Fibroblast of skin of back (primary cell): Measurements from ENCODE around the gene ARHGEF37.
"Not testable (repeated sequence)": the region's sequence is repeated elsewhere in the genome, so short reads cannot be mapped to it uniquely, and the experiment has no call there.

Experiments used
- DNase-seq: peaks from one replicate; pipeline ENCODE4 v3.0.0-alpha.2; 2013

Gene ARHGEF37

DNA sequence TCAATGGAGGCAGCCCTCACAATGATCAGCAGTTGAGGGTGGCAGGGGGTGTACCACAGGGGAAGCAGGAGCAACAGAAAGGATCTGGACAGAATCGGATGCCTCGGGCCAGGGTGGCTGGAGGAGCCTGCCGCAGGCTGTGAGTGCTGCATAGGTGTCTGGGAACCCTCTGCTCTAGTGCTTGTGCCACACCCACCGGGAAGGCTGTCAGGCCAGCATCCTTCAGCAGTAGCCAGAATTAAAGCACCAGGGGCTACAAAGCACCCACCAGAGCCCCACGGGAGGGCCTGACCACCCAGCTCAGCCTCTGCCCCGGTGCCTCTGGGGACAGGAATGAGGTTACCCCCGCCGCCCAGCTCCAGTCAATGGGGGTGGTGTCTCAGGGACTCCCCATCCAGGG lies 49.0 kb downstream of the ARHGEF37 start:
- DNase-seq: no peak

DNA sequence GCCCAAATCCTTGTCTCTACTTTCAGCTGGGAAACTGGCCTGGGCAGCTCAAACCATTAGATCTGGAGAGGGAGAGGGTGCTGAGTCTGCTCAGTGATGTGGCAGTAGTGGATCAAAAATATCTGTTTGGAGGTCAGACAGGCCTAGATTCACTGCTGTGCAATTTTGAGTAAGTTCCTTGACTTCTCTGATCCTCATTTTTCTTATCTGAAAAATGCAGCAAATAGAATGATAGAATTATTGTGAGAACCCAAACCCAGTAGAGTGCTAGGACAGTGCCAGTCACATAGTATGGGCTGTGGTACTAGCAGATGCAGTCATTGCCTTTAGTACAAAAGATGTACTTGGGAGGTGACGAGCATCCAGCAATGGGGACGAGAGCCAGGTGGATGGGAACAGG lies 50.2 kb downstream of the ARHGEF37 start:
- no peak for DNase-seq

- peak; percentile 74 for DNase-seq
Observed at GRCh38 chr5:149632311-149633251, 51.3 kb downstream of the ARHGEF37 start.

DNA sequence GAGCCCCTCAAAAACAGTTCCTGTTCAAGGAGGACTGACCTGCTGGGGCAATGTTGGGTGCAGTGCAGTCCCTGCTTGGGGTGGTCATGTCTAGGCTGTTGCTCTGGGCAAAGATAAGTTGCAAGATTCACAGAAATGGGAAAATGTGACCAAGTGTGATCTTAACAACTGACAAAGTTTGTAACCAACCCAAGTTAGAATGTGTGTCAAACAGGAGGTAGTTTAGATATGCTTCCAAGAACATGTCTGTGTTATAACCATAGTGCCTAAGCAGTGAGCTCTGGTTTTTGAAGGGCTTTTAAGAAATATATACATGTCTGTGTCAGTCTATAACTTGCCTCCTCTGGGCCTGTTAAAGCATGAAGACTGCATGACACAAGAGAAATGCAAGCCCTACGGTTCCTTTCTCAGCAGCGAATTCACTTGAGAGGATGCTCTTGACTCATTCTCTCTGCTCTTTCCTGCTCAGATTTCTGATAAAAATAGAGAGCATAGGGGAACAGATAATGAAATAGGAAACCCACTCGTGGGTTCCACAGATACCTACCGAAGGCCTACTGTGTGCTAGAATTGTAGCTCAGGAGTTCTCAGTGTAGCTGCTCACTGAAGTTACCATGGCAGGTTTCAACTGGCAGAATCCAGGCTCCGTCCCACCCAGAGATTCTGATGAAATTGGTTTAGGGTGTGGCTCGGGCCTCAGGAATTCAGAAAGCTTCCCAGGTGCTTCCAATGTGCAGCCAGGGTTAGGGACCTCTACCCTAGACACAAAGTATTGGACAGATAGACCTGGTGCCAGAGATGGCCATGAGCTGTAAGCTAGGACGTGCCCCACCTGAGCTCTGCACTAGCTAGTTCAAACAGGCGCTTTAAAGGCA lies 52.4 kb downstream of the ARHGEF37 start:
- DNase-seq: no peak

- DNase-seq: no peak
Observed at GRCh38 chr5:149635394-149635793, 54.1 kb downstream of the ARHGEF37 start.

- DNase-seq: no peak
Observed at GRCh38 chr5:149636191-149636860, 55.0 kb downstream of the ARHGEF37 start.

DNA sequence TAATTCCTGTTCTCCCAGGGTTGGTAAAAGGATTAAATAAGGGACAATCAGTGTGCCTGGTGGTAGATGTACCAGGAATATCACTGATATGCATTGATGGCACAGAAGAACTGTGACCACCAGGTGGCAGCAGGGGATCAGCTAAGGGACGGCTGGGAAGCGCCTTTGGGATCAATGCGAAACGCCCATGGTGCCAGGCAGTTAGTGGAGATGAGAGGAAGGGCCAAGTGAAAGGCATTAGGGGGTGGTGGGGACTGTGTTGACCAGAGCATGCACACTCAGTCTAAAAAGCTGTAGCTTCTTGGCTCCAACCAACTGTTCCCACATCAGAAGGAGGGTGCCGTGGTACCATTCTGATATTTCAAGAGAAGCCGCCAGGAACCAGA lies 55.6 kb downstream of the ARHGEF37 start:
- DNase-seq: peak; percentile 69

- DNase-seq: no peak
Observed at GRCh38 chr5:149638136-149638535, 56.8 kb downstream of the ARHGEF37 start.

- no peak for DNase-seq
Observed at GRCh38 chr5:149638546-149639241, 57.4 kb downstream of the ARHGEF37 start.

GRCh38 chr5:149639737-149640136 lies 58.4 kb downstream of the ARHGEF37 start:
- DNase-seq: no peak

DNA sequence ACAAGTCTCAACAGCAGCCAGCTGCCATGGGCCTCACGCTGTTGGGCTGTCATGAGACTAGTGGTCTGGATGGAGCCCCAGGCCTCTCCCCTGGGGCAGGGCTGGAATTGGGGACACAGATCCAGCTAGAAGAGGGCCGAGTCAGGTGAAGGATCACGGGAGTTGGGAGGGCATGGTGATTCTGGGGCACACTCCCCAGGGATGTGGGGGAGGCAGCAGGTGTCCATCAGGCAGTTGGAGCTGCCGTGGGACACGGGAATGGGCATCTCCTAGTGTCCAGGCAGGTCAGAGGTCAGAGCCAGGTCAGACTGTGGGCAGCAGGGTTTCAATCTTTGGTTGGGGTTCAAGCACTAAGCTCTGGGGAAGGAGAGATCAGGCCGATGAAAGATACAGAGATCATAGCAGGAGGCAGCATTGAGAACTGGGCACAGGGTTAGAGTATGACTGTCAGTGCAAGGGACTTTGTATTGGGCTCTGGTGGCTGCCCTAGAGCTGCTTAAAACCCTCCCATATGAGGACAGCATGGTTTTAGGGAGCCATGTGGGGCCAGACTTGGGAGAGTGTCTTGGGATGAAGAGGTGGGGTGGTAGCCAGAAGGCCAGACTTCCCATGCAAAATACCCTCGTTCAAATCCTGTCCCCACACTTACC lies 59.2 kb downstream of the ARHGEF37 start:
- no peak for DNase-seq

DNA sequence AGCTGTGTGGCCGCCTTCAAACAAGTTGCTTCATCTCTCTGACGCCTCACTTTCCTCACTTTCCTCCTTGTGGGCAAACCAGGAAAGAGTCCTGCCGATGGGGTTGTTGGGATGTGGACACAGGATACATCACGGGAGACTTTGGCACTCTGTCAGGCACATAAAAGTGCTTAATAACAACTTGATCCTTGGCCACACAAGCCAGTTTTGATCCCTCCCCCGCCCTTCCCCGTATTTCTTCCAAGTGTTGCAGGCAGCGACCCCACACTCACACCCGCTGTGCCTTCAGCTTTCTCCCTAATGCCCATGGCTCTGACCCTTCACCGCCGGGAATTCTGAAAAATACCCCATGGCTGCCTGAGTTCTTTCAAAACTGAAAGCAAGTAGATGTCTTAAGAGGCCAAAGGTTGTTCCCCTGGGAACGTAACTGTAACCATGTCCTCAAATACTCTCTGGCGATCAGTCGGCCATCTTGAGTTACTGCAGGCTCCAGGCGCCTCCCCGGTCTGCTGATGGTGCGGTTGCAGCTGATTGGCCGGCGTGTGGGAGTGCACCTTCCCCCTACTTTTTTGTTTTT lies 59.8 kb downstream of the ARHGEF37 start:
- no peak for DNase-seq

GRCh38 chr5:149641600-149641999 lies 60.3 kb downstream of the ARHGEF37 start:
- DNase-seq: no peak

DNA sequence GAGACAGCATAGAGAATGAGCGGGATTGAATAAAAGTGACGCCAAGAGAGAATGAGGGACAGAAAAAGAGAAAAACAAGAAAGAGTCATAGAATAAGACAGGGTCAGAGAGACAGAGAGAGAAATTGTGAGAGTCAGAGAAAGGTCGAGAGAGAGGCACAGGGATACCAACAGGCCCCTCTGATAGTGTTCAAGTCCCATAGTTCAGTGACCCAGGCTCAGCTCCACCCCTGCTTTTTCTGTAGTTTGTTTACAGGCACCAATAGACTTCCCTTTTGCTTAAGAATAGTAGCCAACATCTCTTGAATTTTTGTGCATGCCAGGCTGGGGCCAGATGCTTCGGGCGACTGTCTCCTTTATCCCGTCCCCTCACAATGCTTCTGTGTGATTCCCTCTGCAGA lies 62.5 kb downstream of the ARHGEF37 start:
- DNase-seq: no peak

GRCh38 chr5:149644629-149645028 lies 63.3 kb downstream of the ARHGEF37 start:
- DNase-seq: no peak

- DNase-seq: no peak
Observed at GRCh38 chr5:149645236-149645635, 63.9 kb downstream of the ARHGEF37 start.

- DNase-seq: no peak
Observed at GRCh38 chr5:149645725-149646124, 64.4 kb downstream of the ARHGEF37 start.

- no peak for DNase-seq
Observed at GRCh38 chr5:149646564-149646963, 65.3 kb downstream of the ARHGEF37 start.

DNA sequence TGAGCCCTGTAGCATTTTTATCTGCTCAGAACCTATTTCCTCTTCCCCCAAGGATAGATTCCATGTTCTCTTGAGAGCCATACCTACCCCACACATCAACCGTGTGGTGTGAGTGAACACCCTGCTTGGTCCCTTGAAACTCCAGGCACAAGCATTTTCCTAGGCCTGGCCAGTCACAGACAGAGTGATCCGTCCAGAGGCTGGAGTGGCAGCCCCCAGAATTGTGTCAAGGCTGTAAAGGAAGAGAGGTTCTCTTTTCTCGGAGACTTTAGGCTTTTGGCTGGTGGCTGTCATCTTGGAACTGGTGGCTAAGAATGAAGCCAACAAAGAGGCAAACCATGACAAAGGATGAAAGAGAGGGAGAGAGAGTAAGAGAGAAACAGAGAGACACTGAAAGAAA lies 66.0 kb downstream of the ARHGEF37 start:
- no peak for DNase-seq

DNA sequence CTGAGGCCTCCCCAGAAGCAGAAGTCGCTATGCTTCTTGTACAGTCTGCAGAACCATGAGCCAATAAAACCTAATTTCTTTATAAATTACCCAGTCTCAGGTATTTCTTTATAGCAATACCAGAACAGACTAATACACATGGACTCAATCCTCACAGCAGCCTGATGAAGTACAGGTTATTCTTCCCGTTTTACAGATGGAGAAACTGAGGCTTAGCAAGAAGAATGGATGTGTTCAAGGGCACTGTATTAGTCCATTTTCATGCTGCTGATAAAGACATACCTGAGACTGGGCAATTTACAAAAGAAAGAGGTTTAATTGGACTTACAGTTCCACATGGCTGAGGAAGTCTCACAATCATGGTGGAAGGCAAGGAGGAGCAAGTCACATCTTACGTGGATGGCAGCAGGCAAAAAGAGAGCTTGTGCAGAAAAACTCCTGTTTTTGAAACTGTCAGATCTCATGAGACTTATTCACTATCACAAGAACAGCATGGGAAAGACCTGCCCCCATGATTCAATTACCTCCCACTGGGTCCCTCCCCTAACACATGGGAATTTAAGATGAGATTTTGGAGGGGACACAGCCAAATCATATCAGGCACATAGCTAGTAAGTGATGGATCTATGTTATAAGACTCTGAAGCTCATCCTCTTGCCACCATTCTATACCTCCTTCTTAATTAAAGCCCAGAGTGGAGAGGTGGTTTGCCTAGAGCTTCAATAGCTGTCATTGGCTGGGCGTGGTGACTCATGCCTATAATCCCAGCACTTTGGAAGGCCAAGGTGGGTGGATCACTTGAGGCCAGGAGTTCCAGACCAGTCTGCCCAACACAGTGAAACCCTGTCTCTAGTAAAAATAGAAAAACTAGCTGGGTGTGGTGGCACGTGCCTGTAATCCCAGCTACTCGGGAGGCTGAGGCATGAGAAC lies 67.4 kb downstream of the ARHGEF37 start:
- DNase-seq: not testable (repeated sequence)
